Mammary epithelial cell (primary cell): ENCODE data around the gene SUPT7L.

Experiments
- EZH2 ChIP-seq: IDR thresholded peaks from 2 replicates; pipeline ENCODE4 v1.6.1; 2012; ENCODE audit warnings: low read length, inconsistent platforms, borderline replicate concordance
- TF ChIP-seq, protein P1 (sequence below), 2 donors: IDR thresholded peaks in 1 of 2; conservative IDR thresholded peaks in 1 of 2; 2 replicates each; pipeline ENCODE4 v1.5.1; 2011 to 2012; ENCODE audit warnings: inconsistent platforms in 2 of 2, low read length in 2 of 2, mild to moderate bottlenecking in 2 of 2, control low read depth in 1 of 2, low read depth in 1 of 2; ENCODE audit not compliant: insufficient read depth in 1 of 2; ENCODE audit errors: extremely low read depth in 1 of 2

DNA sequence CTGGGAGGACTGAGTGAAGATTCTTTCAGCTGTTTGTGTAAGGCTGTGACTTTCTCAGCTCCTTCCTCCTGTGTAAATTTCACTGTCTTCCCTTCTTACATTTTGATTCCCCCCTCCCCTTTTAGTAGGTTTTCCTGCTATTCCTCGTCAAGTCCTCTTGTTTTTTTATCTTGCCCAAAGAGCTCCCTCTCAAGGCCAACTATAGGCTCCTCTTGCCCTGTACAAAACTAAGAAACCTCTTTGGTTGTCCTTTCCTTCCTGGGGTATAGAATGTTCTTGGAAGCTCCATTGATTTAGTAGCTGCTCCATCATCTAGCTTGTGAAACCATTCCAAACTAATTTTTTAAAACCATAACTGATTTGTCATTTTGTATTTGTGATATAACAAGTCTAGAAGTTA lies 41.9 kb downstream of the SUPT7L start:
- TF ChIP-seq, protein P1, sequence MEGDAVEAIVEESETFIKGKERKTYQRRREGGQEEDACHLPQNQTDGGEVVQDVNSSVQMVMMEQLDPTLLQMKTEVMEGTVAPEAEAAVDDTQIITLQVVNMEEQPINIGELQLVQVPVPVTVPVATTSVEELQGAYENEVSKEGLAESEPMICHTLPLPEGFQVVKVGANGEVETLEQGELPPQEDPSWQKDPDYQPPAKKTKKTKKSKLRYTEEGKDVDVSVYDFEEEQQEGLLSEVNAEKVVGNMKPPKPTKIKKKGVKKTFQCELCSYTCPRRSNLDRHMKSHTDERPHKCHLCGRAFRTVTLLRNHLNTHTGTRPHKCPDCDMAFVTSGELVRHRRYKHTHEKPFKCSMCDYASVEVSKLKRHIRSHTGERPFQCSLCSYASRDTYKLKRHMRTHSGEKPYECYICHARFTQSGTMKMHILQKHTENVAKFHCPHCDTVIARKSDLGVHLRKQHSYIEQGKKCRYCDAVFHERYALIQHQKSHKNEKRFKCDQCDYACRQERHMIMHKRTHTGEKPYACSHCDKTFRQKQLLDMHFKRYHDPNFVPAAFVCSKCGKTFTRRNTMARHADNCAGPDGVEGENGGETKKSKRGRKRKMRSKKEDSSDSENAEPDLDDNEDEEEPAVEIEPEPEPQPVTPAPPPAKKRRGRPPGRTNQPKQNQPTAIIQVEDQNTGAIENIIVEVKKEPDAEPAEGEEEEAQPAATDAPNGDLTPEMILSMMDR (conservative IDR thresholded peaks at IDR 0.05 in 1 of 2, IDR thresholded peaks at IDR 0.05 in 1 of 2; ENCODE audit: extremely low read depth in 1 of 2, insufficient read depth in 1 of 2, low read depth in 1 of 2, low read length in 2 of 2): no peak
- TF ChIP-seq EZH2: no peak
